ENCODE measurements around the gene NUP160. TPM values are rescaled to one million over a fixed set of nuclear protein-coding genes. Genes with fewer than 3 reads are reported as not detected.

NUP160 gene
- total and polyA plus RNA-seq, 2 of the 8 experiments (the other 6 are each of a cell fraction or from before 2014, with no cell fraction given): 44.6 to 100 TPM

DNA sequence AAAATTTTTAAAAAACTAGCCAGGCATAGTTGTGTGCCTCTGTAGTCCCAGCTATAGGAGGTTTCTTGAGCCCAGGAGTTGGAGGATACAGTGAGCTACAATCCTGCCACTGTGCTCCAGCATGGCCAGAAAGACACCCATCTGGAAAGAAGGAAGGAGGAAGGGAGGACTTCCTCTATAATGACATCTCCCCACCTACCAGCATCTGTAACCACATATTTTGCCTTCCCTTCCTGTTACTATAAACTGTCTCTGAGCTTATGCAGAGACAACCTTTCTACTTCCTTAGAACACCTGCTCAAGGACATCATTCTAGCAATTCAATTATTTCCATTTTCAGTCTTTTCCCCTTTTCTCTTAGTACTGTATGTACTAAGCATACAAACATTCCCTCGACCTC lies 2.2 kb upstream of the NUP160 start (continued):
- TF ChIP-seq, protein P1, sequence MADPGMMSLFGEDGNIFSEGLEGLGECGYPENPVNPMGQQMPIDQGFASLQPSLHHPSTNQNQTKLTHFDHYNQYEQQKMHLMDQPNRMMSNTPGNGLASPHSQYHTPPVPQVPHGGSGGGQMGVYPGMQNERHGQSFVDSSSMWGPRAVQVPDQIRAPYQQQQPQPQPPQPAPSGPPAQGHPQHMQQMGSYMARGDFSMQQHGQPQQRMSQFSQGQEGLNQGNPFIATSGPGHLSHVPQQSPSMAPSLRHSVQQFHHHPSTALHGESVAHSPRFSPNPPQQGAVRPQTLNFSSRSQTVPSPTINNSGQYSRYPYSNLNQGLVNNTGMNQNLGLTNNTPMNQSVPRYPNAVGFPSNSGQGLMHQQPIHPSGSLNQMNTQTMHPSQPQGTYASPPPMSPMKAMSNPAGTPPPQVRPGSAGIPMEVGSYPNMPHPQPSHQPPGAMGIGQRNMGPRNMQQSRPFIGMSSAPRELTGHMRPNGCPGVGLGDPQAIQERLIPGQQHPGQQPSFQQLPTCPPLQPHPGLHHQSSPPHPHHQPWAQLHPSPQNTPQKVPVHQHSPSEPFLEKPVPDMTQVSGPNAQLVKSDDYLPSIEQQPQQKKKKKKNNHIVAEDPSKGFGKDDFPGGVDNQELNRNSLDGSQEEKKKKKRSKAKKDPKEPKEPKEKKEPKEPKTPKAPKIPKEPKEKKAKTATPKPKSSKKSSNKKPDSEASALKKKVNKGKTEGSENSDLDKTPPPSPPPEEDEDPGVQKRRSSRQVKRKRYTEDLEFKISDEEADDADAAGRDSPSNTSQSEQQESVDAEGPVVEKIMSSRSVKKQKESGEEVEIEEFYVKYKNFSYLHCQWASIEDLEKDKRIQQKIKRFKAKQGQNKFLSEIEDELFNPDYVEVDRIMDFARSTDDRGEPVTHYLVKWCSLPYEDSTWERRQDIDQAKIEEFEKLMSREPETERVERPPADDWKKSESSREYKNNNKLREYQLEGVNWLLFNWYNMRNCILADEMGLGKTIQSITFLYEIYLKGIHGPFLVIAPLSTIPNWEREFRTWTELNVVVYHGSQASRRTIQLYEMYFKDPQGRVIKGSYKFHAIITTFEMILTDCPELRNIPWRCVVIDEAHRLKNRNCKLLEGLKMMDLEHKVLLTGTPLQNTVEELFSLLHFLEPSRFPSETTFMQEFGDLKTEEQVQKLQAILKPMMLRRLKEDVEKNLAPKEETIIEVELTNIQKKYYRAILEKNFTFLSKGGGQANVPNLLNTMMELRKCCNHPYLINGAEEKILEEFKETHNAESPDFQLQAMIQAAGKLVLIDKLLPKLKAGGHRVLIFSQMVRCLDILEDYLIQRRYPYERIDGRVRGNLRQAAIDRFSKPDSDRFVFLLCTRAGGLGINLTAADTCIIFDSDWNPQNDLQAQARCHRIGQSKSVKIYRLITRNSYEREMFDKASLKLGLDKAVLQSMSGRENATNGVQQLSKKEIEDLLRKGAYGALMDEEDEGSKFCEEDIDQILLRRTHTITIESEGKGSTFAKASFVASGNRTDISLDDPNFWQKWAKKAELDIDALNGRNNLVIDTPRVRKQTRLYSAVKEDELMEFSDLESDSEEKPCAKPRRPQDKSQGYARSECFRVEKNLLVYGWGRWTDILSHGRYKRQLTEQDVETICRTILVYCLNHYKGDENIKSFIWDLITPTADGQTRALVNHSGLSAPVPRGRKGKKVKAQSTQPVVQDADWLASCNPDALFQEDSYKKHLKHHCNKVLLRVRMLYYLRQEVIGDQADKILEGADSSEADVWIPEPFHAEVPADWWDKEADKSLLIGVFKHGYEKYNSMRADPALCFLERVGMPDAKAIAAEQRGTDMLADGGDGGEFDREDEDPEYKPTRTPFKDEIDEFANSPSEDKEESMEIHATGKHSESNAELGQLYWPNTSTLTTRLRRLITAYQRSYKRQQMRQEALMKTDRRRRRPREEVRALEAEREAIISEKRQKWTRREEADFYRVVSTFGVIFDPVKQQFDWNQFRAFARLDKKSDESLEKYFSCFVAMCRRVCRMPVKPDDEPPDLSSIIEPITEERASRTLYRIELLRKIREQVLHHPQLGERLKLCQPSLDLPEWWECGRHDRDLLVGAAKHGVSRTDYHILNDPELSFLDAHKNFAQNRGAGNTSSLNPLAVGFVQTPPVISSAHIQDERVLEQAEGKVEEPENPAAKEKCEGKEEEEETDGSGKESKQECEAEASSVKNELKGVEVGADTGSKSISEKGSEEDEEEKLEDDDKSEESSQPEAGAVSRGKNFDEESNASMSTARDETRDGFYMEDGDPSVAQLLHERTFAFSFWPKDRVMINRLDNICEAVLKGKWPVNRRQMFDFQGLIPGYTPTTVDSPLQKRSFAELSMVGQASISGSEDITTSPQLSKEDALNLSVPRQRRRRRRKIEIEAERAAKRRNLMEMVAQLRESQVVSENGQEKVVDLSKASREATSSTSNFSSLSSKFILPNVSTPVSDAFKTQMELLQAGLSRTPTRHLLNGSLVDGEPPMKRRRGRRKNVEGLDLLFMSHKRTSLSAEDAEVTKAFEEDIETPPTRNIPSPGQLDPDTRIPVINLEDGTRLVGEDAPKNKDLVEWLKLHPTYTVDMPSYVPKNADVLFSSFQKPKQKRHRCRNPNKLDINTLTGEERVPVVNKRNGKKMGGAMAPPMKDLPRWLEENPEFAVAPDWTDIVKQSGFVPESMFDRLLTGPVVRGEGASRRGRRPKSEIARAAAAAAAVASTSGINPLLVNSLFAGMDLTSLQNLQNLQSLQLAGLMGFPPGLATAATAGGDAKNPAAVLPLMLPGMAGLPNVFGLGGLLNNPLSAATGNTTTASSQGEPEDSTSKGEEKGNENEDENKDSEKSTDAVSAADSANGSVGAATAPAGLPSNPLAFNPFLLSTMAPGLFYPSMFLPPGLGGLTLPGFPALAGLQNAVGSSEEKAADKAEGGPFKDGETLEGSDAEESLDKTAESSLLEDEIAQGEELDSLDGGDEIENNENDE (IDR thresholded peaks at IDR 0.05; ENCODE audit: insufficient replicate concordance, low read length): no peak
- TF ChIP-seq CBX5 (IDR thresholded peaks at IDR 0.05; ENCODE audit: low read depth, low read length) (no peak), RFX5 (IDR thresholded peaks at IDR 0.05; ENCODE audit: borderline replicate concordance, low read depth, low read length) (no peak)
